HG03108 (cell line): ENCODE data around the gene KRTAP10-12.

Experiments used
- ATAC-seq: cut with Tn5 transposase; IDR thresholded peaks from one replicate; pipeline ENCODE4 v1.9.1; 2021; ENCODE audit warnings: moderate library complexity; ENCODE audit not compliant: unreplicated experiment

Gene KRTAP10-12

DNA sequence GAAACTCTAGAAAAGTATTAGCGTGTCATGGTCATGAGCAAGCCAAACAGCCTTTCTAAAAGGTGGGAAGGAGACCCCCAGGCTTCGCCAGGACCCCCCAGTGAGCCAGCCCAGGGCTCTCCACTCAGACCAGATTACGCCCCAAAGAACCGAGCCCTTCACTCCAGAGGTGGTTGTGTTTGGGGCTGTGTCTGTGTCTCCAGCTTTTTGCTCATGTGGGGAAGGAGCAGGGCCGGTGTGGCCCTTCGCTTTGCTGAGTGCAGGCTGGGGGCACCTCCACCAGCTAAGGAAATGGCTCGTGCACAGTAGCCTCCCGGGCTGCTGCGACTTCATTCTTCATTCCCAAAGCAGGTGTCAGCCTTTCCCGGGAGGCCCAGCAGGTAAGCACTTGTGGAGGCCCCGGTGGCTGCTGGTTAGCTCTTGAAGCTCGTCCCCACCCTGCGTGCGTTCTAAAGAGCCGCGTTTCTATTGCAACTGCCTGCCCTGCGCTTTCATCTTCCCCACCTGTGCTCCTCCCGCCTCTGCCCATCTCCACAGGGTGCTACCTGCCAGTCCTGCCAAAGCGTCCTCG is 13.9 kb downstream of the KRTAP10-12 start:
- ATAC-seq = no peak

GRCh38 chr21:44711327-44712202 is 14.6 kb downstream of the KRTAP10-12 start, which contains the start of gene TSPEAR:
TSS of gene TSPEAR (minus strand) at chr21:44711572. CDS start at chr21:44711514, 58 bp downstream.
- ATAC-seq = no peak

DNA sequence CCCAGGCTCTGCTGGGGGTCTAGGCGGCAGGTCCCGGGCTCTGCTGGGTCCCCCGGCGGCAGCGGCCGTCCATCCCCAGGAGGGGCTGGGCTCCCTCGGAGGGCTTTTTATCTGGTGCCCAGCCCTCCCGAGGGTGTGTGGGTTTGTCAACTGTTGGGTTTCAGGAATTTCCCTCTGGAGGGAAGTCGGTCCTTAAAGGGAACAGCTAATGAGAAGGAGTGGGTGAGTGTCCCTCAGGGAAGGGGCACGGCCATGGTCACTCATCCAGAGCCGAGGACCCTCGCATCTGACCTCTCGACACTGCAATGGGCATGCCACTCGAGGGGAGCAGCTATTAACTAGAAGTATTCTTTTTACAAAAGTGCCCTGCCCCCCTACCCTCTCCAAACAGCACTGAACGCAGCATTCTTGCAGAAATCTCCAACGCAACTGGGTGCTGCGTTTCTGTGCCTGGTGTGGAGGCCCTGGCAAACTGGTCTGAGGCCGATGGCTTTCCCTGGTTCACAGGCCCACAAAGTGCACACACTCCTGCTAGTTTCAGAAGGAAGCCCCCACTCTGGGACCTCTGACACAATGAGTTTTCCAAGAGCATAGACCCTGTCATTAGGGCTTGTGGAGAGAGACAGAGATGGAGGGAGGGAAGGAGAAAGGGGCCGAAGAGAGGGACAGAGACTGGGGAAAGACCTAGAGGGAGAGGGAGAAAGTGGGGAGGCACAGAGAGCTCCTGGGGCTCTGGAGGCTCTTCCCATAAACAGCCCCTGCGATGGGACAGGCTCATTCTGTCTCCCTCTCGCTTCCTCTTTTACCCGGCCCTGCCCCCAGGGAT is 15.4 kb downstream of the KRTAP10-12 start:
- ATAC-seq = no peak

DNA sequence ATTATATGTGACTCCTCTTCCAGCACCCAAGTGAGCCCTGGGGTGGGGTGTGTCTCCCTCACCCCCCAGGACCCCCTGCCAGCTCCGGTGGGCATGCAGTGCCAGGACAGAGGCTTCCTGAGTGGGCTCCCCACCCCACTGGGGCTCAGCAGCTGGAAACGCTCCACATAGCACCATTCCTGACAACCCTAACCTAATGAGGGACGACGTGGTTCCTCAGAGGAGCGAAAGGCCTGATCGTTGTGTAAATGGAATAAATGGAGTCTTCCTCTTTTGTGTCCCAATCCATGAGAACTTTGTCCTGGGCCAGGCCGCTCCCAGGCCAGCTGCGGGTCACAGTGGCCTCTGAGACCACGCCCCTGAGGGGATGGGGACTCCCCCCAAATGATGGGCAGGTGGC is 16.2 kb downstream of the KRTAP10-12 start:
- no peak for ATAC-seq

DNA sequence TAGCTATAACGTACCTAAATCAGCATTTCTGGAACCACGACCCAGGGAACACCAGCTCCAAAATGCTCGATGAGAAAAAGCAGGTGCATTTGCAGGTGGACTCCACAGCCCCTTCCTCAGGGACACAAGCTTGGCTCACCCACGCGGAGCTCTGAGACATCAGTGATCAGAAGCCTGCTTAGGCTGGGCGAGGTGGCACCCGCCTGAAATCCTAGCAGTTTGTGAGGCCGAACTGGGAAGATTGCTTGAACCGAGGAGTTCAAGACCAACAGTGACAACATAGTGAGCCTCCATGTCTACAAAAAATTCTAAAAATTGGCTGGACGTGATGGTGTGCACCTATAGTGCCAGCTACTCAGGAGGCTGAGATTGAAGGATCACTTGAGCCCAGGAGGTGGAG is 16.9 kb downstream of the KRTAP10-12 start:
- ATAC-seq = no peak

DNA sequence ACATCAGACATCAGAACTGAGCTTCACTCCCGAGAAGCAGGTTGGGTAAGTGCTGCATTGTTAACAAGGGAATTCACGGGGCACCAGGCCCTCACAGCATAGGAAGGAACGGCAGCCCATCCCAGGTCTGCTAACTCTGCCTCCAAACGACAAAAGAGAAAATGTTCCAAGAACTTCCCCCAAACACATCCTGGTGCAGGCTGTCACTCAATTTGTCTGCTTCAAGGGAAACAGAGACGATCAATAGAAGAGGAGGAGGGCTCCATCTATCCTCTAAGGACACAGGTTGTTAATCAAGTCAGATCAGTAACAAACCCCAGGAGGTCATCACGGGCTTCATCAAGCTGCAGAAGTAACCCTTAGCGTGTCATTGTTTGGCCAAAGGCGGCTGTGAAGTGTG is 17.9 kb downstream of the KRTAP10-12 start:
- ATAC-seq = no peak

- no peak for ATAC-seq
Observed at GRCh38 chr21:44716984-44717383, 20.0 kb downstream of the KRTAP10-12 start.

GRCh38 chr21:44718093-44718492 is 21.1 kb downstream of the KRTAP10-12 start:
- ATAC-seq = no peak

- ATAC-seq = no peak
Observed at GRCh38 chr21:44718571-44718970, 21.6 kb downstream of the KRTAP10-12 start.

DNA sequence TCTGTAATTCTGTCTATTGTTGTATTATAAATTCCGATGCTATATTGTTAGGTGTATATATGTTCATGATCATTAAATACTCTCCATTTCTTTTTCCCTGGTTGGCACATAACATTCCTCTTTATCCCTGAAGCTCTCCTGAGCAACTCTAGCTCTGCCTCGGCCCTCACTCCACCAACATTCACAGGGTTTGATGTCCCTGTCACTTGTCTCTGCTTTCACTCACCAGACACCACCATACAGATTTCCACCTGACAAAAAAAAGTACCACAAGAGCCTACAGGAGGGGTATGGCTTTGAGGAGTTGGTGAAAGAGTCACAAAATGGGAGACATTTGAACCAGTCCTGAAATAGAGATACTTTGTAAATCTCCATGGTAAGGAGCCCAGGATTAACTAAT is 23.2 kb downstream of the KRTAP10-12 start:
- no peak for ATAC-seq

- no peak for ATAC-seq
Observed at GRCh38 chr21:44722731-44723130, 25.8 kb downstream of the KRTAP10-12 start.

DNA sequence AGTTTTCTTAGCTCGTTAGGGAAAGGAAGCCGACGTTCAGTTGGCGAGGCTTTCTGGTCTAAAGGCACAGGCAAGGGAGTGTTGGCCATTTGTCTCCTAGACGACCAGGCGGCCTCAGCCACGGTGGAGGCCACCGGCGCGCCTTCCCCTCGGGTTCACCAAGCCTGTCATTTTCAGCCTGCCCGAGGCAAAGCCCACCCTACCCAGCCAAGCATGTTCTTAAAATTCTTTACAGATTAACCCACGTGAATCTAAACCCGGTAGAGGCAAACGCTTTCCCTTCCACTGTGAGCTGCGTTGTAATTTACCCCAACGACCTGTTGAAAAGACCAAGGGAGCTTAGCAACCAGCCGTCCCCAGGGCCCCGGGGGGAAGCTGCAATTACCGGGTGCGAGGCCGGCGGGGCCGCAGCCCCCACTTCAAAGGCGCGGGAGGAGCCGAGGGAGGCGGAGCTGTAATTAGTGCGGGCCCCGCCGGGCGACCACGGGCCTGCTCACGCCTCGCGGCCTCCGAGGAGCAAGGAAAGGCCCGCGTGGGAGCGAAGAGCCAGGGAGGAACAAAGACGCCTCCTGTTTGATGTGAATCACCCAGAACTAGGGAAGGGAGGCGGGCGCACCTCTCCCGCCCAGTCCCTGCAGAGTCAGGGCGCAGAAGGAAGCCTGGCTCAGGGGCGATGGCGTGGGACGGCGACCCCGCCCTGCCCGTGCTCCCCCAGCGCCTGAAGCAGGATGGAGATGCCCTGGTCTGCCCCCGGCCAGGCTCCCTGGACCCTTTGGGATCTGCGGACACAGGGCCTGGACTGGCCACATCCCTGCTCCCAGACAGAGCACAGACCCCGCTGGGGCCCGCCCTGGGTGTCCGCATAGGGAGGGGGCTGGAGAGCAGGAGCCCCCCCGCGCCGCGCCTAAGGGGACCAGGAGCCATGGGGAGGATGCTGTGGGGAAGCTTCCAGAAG is 26.5 kb downstream of the KRTAP10-12 start:
- no peak for ATAC-seq

- ATAC-seq = no peak
Observed at GRCh38 chr21:44724196-44724595, 27.2 kb downstream of the KRTAP10-12 start.

GRCh38 chr21:44724926-44725325 is 28.0 kb downstream of the KRTAP10-12 start:
- ATAC-seq = no peak

GRCh38 chr21:44726826-44727225 is 29.9 kb downstream of the KRTAP10-12 start:
- no peak for ATAC-seq

GRCh38 chr21:44727321-44727720 is 30.3 kb downstream of the KRTAP10-12 start:
- ATAC-seq = no peak

- no peak for ATAC-seq
Observed at GRCh38 chr21:44727757-44728156, 30.8 kb downstream of the KRTAP10-12 start.

DNA sequence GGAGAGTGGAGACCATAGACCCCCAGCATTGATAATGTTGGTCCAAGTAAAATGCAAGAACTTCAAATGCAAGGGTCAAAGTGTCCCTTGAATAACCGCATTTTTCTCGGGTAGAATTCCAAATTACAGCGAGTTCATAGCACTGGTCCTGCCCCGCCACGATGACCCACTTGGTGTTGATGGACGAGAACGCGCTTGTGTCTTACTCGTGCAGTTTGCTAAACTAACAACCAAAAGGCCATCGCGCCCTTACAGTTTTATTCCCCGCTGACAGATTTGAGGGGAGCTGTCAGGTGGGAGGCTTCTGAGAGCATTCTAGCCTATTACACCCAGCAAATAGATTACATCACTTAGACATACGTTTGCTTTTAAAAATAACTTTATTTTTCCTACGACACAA is 31.7 kb downstream of the KRTAP10-12 start:
- no peak for ATAC-seq

DNA sequence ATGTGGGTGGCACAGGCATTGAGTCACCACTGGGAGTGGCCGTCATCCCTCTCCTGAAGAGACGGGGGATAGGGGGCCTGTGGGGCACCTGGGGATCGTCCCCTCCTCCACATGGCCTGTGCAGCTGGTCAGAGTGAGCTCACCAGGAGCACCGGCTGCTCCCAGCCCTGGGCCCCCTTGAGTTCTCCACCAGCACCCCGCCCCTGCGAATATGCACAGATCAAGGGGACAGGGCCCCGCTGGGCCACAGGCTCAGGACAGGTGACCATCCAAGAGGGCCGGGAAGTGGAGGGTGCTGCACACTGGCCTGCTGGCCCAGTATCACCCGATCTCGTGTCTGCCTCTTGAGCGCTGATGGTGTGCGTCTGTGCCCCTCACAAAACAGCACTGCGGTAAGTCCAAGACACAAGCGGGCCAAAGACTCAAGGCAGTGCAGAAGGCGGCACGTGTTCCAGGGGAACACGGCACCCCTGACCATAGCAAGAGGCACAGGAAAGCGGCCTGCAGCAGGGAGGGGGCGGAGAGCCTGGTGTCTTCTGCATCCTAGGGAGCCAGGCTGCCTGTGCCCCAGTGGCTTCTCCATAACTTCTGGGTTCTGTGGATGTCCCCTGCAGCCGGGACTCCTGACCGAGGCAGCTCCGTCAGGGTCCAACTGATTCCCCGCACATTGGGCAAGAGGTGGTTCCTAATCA is 32.5 kb downstream of the KRTAP10-12 start:
- ATAC-seq = no peak

GRCh38 chr21:44730028-44730395 is 33.0 kb downstream of the KRTAP10-12 start:
- no peak for ATAC-seq
